PC-3 (cell line): Measurements from ENCODE around the gene CCDC71L.
"Not testable (repeated sequence)": the region's sequence is repeated elsewhere in the genome, so short reads cannot be mapped to it uniquely, and the experiment has no call there.

ENCODE experiments used
- CTCF ChIP-seq: fragments of 300-600 bp; sonication (generic); conservative IDR thresholded peaks from 2 replicates; pipeline ENCODE4 v1.5.1; 2017; ENCODE audit warnings: antibody characterized with exemption, low read depth, mild to moderate bottlenecking, low read length
- EZH2 ChIP-seq: fragments of 300-600 bp; sonication (generic); IDR thresholded peaks from one replicate; pipeline ENCODE4 v1.6.1; 2017; ENCODE audit warnings: antibody characterized with exemption, mild to moderate bottlenecking, low read length; ENCODE audit not compliant: unreplicated experiment
- EZH2phosphoT487 ChIP-seq: fragments of 300-600 bp; sonication (generic); IDR thresholded peaks from 2 replicates; pipeline ENCODE4 v1.6.1; 2018; ENCODE audit warnings: mild to moderate bottlenecking, antibody characterized with exemption, low read length, borderline replicate concordance

GRCh38 chr7:106673688-106674087 lies 12.7 kb upstream of the CCDC71L start:
- TF ChIP-seq EZH2, EZH2phosphoT487, CTCF: not testable (repeated sequence)
